Esophagus squamous epithelium (tissue), 5 donors: Measurements from ENCODE around the gene SCAI. TPM values are rescaled to one million over a fixed set of nuclear protein-coding genes. Genes with fewer than 3 reads are reported as not detected.
A peak's percentile ranks its signal among the peaks of the same experiment; 100 is the strongest.

Source experiments
- DNase-seq: peaks from one replicate; lab custom pipeline; 2025; lab: John Stamatoyannopoulos, UW
- H3K27ac ChIP-seq, 4 donors: fragments of 200-600 bp; sonication (generic); one replicate each; pipeline ENCODE4 v1.5.1; 2016 to 2019; ENCODE audit warnings: mild to moderate bottlenecking in 1 of 4
- H3K27me3 ChIP-seq, 4 donors: fragments of 200-600 bp; sonication (generic); 1 replicate in 3 of 4; 2 replicates in 1 of 4; pipeline versions ENCODE4 v1.5.1 to v1.6.0; 2017 to 2021; ENCODE audit warnings: antibody characterized with exemption in 1 of 4
- H3K36me3 ChIP-seq, 3 donors: fragments of 200-600 bp; sonication (generic); one replicate each; pipeline ENCODE4 v1.5.1; 2016 to 2019
- H3K4me1 ChIP-seq, 3 donors: fragments of 200-600 bp; sonication (generic); one replicate each; pipeline ENCODE4 v1.5.1; 2017 to 2019
- H3K4me3 ChIP-seq, 4 donors: fragments of 200-600 bp; sonication (generic); 1 replicate in 3 of 4; 2 replicates in 1 of 4; pipeline ENCODE4 v1.5.1; 2016 to 2019; ENCODE audit warnings: mild to moderate bottlenecking in 2 of 4, moderate library complexity in 1 of 4
- H3K9me3 ChIP-seq, 3 donors: fragments of 200-600 bp; sonication (generic); one replicate each; pipeline ENCODE4 v1.5.1; 2016 to 2019
- CTCF ChIP-seq, 6 experiments: fragments of 450-650 bp in 4 of 6; fragments of 200-600 bp in 2 of 6; sonication (generic) in 2 of 6; IDR thresholded peaks; one replicate each; pipeline ENCODE4 v1.5.1; 2016 to 2019; ENCODE audit warnings: antibody characterized with exemption in 6 of 6, mild to moderate bottlenecking in 4 of 6, moderate library complexity in 4 of 6
- POLR2A ChIP-seq, 4 donors: fragments of 450-650 bp; IDR thresholded peaks; one replicate each; pipeline ENCODE4 v1.6.1; 2017; ENCODE audit warnings: antibody characterized with exemption in 4 of 4, mild to moderate bottlenecking in 4 of 4, moderate library complexity in 3 of 4
- WGBS, 2 donors: methylation state at CpG; one replicate each; pipeline ENCODE4 v1.1.5; 2018; 5-methylcytosine and 5-hydroxymethylcytosine counted together
- intact Hi-C: fragments of 100-400 bp; cut with DNase I; formaldehyde crosslinking; loops from one replicate; pipeline ENCODE4 v1.15.0; 2022
- total RNA-seq, 4 donors: library from RNA; depleted of rRNA; stranded (reverse); fragments of >200 nt; gene quantifications; one replicate each; pipeline ENCODE4 v1.1.0, GENCODE V29; 2016
- donor health status: DM: yes; HTN: yes; CAD: no.

SCAI gene
- 1 to 10 TPM; 3.3 to 9.9 (median 5.3) TPM for total RNA-seq

GRCh38 chr9:125143377-125144090, at the start of gene SCAI:
Gene SCAI, minus strand, starts transcription at chr9:125143528. Its CDS starts 91 bp downstream, at chr9:125143437.
- DNase-seq, result peak; percentile 96
- H3K4me3 ChIP-seq, result peak within 1 kb of the TSS; percentile 59 to 94 (median 76)
- H3K27ac ChIP-seq, result peak within 1 kb of the TSS; percentile 54 to 87 (median 67)
- peaks cover 2 to 30% (median 9%) of the 10 kb centered on the region in 3 donors for H3K4me1 ChIP-seq
- no peaks in the 10 kb centered on the region for H3K9me3 ChIP-seq
- H3K36me3 ChIP-seq, result peaks cover 0 to 15% (median 0%) of the 10 kb centered on the region in 3 donors
- intact Hi-C loops, result loop anchor here (10.0 kb wide), 1 partner anchor 289 kb away; the partner anchor contains the start of gene WDR38
- WGBS, 2 donors, result 1% methylated on average over 6 to 8 of the region's 46 CpGs
- no peaks in the 10 kb centered on the region for H3K27me3 ChIP-seq
- TF ChIP-seq POLR2A (IDR thresholded peaks at IDR 0.05) (peak in 2 of 4 donors; percentile 26 to 57), CTCF (IDR thresholded peaks at IDR 0.05) (peak; percentile 99 to 100 (median 99))

GRCh38 chr9:125190361-125190801, 47.1 kb upstream of the SCAI start:
- Histone ChIP-seq H3K4me1 (peaks cover 14 to 53% (median 28%) of the 10 kb centered on the region in 3 donors), H3K27me3 (no peaks in the 10 kb centered on the region), H3K9me3 (no peaks in the 10 kb centered on the region), H3K27ac (peak overlapping the region; percentile 94 to 98 (median 96)), H3K4me3 (peak overlapping the region; percentile 83 to 100 (median 90)), H3K36me3 (no peaks in the 10 kb centered on the region)
- 40 to 53% methylated on average over 7 to 14 of the region's 14 CpGs for whole genome bisulfite sequencing, 2 donors
- DNase-seq, result no peak
- intact Hi-C loops, result no loop called here
- TF ChIP-seq CTCF (IDR thresholded peaks at IDR 0.05), result no peak
- TF ChIP-seq POLR2A (IDR thresholded peaks at IDR 0.05), result no peak

GRCh38 chr9:125189361-125190289, 46.3 kb upstream of the SCAI start, which contains the start of gene PPP6C:
Gene PPP6C, minus strand, starts transcription at chr9:125189803. Its CDS starts 85 bp downstream, at chr9:125189718.
- WGBS, 2 donors, result 0 to 1% methylated on average over 33 to 47 of the region's 82 CpGs
- Histone ChIP-seq H3K4me3 (peak within 1 kb of the TSS; percentile 83 to 100 (median 90)), H3K9me3 (no peaks in the 10 kb centered on the region), H3K27me3 (no peaks in the 10 kb centered on the region), H3K27ac (peak within 1 kb of the TSS; percentile 94 to 98 (median 96)), H3K36me3 (peaks cover 0 to 2% (median 0%) of the 10 kb centered on the region in 3 donors), H3K4me1 (peaks cover 14 to 53% (median 28%) of the 10 kb centered on the region in 3 donors)
- peak in 3 of 4 donors; percentile 77 to 85 (median 78) for TF ChIP-seq POLR2A (IDR thresholded peaks at IDR 0.05)
- peak; percentile 55 to 91 (median 72) for TF ChIP-seq CTCF (IDR thresholded peaks at IDR 0.05)
- peak; percentile 74 for DNase-seq
- intact Hi-C loops, result no loop called here

GRCh38 chr9:125189011-125189360, 45.7 kb upstream of the SCAI start:
- H3K27ac ChIP-seq, result peak overlapping the region; percentile 94 to 98 (median 96)
- H3K4me3 ChIP-seq, result peak overlapping the region; percentile 83 to 100 (median 90)
- no peak for TF ChIP-seq CTCF (IDR thresholded peaks at IDR 0.05)
- no peak for TF ChIP-seq POLR2A (IDR thresholded peaks at IDR 0.05)
- peaks cover 14 to 58% (median 28%) of the 10 kb centered on the region in 3 donors for H3K4me1 ChIP-seq
- H3K27me3 ChIP-seq, result no peaks in the 10 kb centered on the region
- peaks cover 0 to 8% (median 0%) of the 10 kb centered on the region in 3 donors for H3K36me3 ChIP-seq
- WGBS, 2 donors, result 0 to 1% methylated on average over 12 to 14 of the region's 26 CpGs
- DNase-seq, result no peak
- intact Hi-C loops, result no loop called here
- no peaks in the 10 kb centered on the region for H3K9me3 ChIP-seq
